ENCODE data around the gene DEUP1. TPM values are rescaled to one million over a fixed set of nuclear protein-coding genes. Genes with fewer than 3 reads are reported as not detected.

The DEUP1 gene
- polyA plus RNA-seq, 3 donors: not detected

DNA sequence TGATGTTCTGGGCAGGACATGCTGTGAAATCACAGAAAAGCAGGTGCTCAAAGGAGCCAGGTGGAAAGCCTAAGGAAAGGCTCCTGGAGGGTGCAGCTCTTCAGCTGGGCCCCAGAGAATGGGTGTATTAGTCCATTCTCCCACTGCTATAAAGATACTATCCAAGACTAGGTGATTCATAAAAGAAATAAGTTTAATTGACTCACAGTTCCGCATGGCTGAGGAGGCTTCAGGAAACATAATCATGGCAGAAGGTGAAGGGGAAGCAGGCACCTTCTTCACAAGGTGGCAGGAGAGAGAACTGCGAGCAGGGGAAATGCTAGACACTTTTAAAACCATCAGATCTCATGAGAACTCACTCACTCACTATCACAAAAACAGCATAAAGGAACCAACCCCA, 43.1 kb upstream of the DEUP1 start:
- intact Hi-C loops (cut with micrococcal nuclease): no loop called here
- H3K27me3 Mint-ChIP-seq (ENCODE audit: low read depth in 3 of 3): peaks cover 0 to 1% (median 0%) of the 10 kb centered on the region in 3 donors
- H3K4me1 Mint-ChIP-seq: peaks cover 3% of the 10 kb centered on the region
- no peak overlapping the region for H3K4me3 ChIP-seq (replicated peaks in 1 of 3; ENCODE audit: low read depth in 2 of 3, low read length in 3 of 3)
- H3K4me2 ChIP-seq (replicated peaks; ENCODE audit: extremely low read depth, low read length, poor library complexity, severe bottlenecking): no peak overlapping the region
- H3K9ac ChIP-seq (ENCODE audit: insufficient read depth, low read length, poor library complexity, severe bottlenecking): no peak overlapping the region
- H3K27ac Mint-ChIP-seq: no peak overlapping the region
- no peaks in the 10 kb centered on the region for H3K79me2 ChIP-seq (ENCODE audit: insufficient read depth, low read length)
- no peaks in the 10 kb centered on the region for H4K20me1 ChIP-seq (ENCODE audit: insufficient read depth, low read length)
- no peak overlapping the region for H3K27ac ChIP-seq (ENCODE audit: low read depth in 1 of 2, low read length in 2 of 2)
- no peak overlapping the region for H3K4me3 Mint-ChIP-seq
- no peak overlapping the region for H2AFZ ChIP-seq (ENCODE audit: insufficient read depth, low read depth, low read length, poor library complexity, severe bottlenecking)
- DNase-seq: no peak
- H3K27me3 ChIP-seq (ENCODE audit: control insufficient read depth in 2 of 2, insufficient read depth in 2 of 2, low read length in 2 of 2): no peaks in the 10 kb centered on the region
- H3K36me3 Mint-ChIP-seq: no peaks in the 10 kb centered on the region
- TF ChIP-seq, protein P1, sequence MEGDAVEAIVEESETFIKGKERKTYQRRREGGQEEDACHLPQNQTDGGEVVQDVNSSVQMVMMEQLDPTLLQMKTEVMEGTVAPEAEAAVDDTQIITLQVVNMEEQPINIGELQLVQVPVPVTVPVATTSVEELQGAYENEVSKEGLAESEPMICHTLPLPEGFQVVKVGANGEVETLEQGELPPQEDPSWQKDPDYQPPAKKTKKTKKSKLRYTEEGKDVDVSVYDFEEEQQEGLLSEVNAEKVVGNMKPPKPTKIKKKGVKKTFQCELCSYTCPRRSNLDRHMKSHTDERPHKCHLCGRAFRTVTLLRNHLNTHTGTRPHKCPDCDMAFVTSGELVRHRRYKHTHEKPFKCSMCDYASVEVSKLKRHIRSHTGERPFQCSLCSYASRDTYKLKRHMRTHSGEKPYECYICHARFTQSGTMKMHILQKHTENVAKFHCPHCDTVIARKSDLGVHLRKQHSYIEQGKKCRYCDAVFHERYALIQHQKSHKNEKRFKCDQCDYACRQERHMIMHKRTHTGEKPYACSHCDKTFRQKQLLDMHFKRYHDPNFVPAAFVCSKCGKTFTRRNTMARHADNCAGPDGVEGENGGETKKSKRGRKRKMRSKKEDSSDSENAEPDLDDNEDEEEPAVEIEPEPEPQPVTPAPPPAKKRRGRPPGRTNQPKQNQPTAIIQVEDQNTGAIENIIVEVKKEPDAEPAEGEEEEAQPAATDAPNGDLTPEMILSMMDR (IDR thresholded peaks at IDR 0.05): no peak
- no CpG with 5 or more reads among the region's 2 CpGs for WGBS (ENCODE audit: insufficient coverage)
- H3K9me3 Mint-ChIP-seq: peaks cover 0 to 6% (median 0%) of the 10 kb centered on the region in 7 donors
- no peaks in the 10 kb centered on the region for H3K36me3 ChIP-seq (replicated peaks in 1 of 2; ENCODE audit: control insufficient read depth in 1 of 2, insufficient read depth in 2 of 2, low read length in 2 of 2)
- no peaks in the 10 kb centered on the region for H3K9me3 ChIP-seq (replicated peaks in 1 of 2; ENCODE audit: control insufficient read depth in 1 of 2, insufficient read depth in 1 of 2, low read length in 2 of 2)
- H3K4me1 ChIP-seq (ENCODE audit: control insufficient read depth in 1 of 2, insufficient read depth in 2 of 2, low read length in 2 of 2): no peaks in the 10 kb centered on the region

- Histone ChIP-seq H3K27ac (ENCODE audit: low read depth in 1 of 2, low read length in 2 of 2) (no peak overlapping the region), H3K9ac (ENCODE audit: insufficient read depth, low read length, poor library complexity, severe bottlenecking) (no peak overlapping the region), H3K36me3 (replicated peaks in 1 of 2; ENCODE audit: control insufficient read depth in 1 of 2, insufficient read depth in 2 of 2, low read length in 2 of 2) (no peaks in the 10 kb centered on the region), H3K4me2 (replicated peaks; ENCODE audit: extremely low read depth, low read length, poor library complexity, severe bottlenecking) (no peak overlapping the region), H4K20me1 (ENCODE audit: insufficient read depth, low read length) (no peaks in the 10 kb centered on the region), H3K4me3 (replicated peaks in 1 of 3; ENCODE audit: low read depth in 2 of 3, low read length in 3 of 3) (no peak overlapping the region), H3K4me1 (ENCODE audit: control insufficient read depth in 1 of 2, insufficient read depth in 2 of 2, low read length in 2 of 2) (no peaks in the 10 kb centered on the region), H3K27me3 (ENCODE audit: control insufficient read depth in 2 of 2, insufficient read depth in 2 of 2, low read length in 2 of 2) (no peaks in the 10 kb centered on the region), H2AFZ (ENCODE audit: insufficient read depth, low read depth, low read length, poor library complexity, severe bottlenecking) (no peak overlapping the region), H3K9me3 (replicated peaks in 1 of 2; ENCODE audit: control insufficient read depth in 1 of 2, insufficient read depth in 1 of 2, low read length in 2 of 2) (no peaks in the 10 kb centered on the region), H3K79me2 (ENCODE audit: insufficient read depth, low read length) (no peaks in the 10 kb centered on the region)
- Mint-ChIP-seq H3K4me3 (no peak overlapping the region), H3K27ac (no peak overlapping the region), H3K9me3 (peaks cover 0 to 6% (median 0%) of the 10 kb centered on the region in 7 donors), H3K36me3 (no peaks in the 10 kb centered on the region), H3K4me1 (no peaks in the 10 kb centered on the region), H3K27me3 (ENCODE audit: low read depth in 3 of 3) (peaks cover 0 to 1% (median 0%) of the 10 kb centered on the region in 3 donors)
- no peak for DNase-seq
- WGBS (ENCODE audit: insufficient coverage): no CpG with 5 or more reads among the region's 3 CpGs
- intact Hi-C loops (cut with micrococcal nuclease): no loop called here
- TF ChIP-seq, protein P1 (IDR thresholded peaks at IDR 0.05): no peak
Measured at GRCh38 chr11:93288079-93288478, 42.5 kb upstream of the DEUP1 start.
